Astrocyte (in vitro differentiated cells and primary cell): ENCODE data around the gene VPS41. TPM values are rescaled to one million over a fixed set of nuclear protein-coding genes. Genes with fewer than 3 reads are reported as not detected.

Source experiments
- DNase-seq: peaks from one replicate; pipeline ENCODE4 v3.0.0-alpha.2; 2010; ENCODE audit warnings: low read depth
- FAIRE-seq: peaks from 2 replicates; lab custom pipeline; 2011; peaks lifted over from hg19 to GRCh38; lab: Jason Lieb, UNC
- H2AFZ ChIP-seq: 2 replicates; pipeline ENCODE4 v1.6.0; 2012; ENCODE audit warnings: low read depth, low read length, inconsistent platforms
- H3K27ac ChIP-seq: 2 replicates; pipeline ENCODE4 v1.5.1; 2011; ENCODE audit warnings: low read depth, low read length, inconsistent platforms
- H3K27me3 ChIP-seq: 2 replicates; pipeline ENCODE4 v1.6.0; 2011; ENCODE audit warnings: low read length, inconsistent platforms; ENCODE audit not compliant: insufficient read depth
- H3K36me3 ChIP-seq: 2 replicates; pipeline ENCODE4 v1.5.1; 2011; ENCODE audit warnings: low read length, inconsistent platforms; ENCODE audit not compliant: insufficient read depth
- H3K4me1 ChIP-seq: 2 replicates; pipeline ENCODE4 v1.5.1; 2011; ENCODE audit warnings: low read length, inconsistent platforms; ENCODE audit not compliant: insufficient read depth
- H3K4me2 ChIP-seq: 2 replicates; pipeline ENCODE4 v1.6.0; 2012; ENCODE audit warnings: low read length, inconsistent platforms
- H3K4me3 ChIP-seq: 2 replicates; pipeline ENCODE4 v1.5.1; 2011; ENCODE audit warnings: low read depth, mild to moderate bottlenecking, low read length, inconsistent platforms; ENCODE audit not compliant: insufficient read depth
- H3K79me2 ChIP-seq: 2 replicates; pipeline ENCODE4 v1.6.0; 2012; ENCODE audit warnings: mild to moderate bottlenecking, low read length, inconsistent platforms; ENCODE audit not compliant: insufficient read depth
- H3K9ac ChIP-seq: 2 replicates; pipeline ENCODE4 v1.6.0; 2012; ENCODE audit warnings: mild to moderate bottlenecking, low read length, inconsistent platforms
- H3K9me3 ChIP-seq: 2 replicates; pipeline ENCODE4 v1.5.1; 2012; ENCODE audit warnings: low read depth, mild to moderate bottlenecking, low read length, inconsistent platforms; ENCODE audit not compliant: insufficient read depth
- H4K20me1 ChIP-seq: 2 replicates; pipeline ENCODE4 v1.6.0; 2012; ENCODE audit warnings: low read length, inconsistent platforms; ENCODE audit not compliant: insufficient read depth
- H3K27ac Mint-ChIP-seq: one replicate; pipeline ENCODE4 v1.8.0; 2021; ENCODE audit warnings: mild to moderate bottlenecking, mixed read lengths; ENCODE audit not compliant: unreplicated experiment
- H3K27me3 Mint-ChIP-seq: one replicate; pipeline ENCODE4 v1.8.0; 2021; ENCODE audit warnings: low read depth, mixed read lengths; ENCODE audit not compliant: unreplicated experiment
- H3K36me3 Mint-ChIP-seq: one replicate; pipeline ENCODE4 v1.8.0; 2021; ENCODE audit warnings: low read depth, mixed read lengths; ENCODE audit not compliant: unreplicated experiment
- H3K4me1 Mint-ChIP-seq: one replicate; pipeline ENCODE4 v1.8.0; 2021; ENCODE audit warnings: low read depth, mixed read lengths; ENCODE audit not compliant: unreplicated experiment
- H3K4me3 Mint-ChIP-seq: one replicate; pipeline ENCODE4 v1.8.0; 2021; ENCODE audit warnings: mild to moderate bottlenecking, moderate library complexity, mixed read lengths; ENCODE audit not compliant: unreplicated experiment
- H3K9me3 Mint-ChIP-seq: one replicate; pipeline ENCODE4 v1.8.0; 2021; ENCODE audit warnings: mild to moderate bottlenecking, mixed read lengths; ENCODE audit not compliant: unreplicated experiment
- CTCF ChIP-seq: IDR thresholded peaks from 2 replicates; pipeline ENCODE4 v1.5.1; 2011; ENCODE audit warnings: low read depth, mild to moderate bottlenecking, inconsistent platforms, low read length, moderate library complexity; ENCODE audit not compliant: insufficient read depth
- EZH2 ChIP-seq: IDR thresholded peaks from 2 replicates; pipeline ENCODE4 v1.6.1; 2012; ENCODE audit warnings: mild to moderate bottlenecking, low read length, inconsistent platforms; ENCODE audit not compliant: insufficient read depth
- total RNA-seq: library from RNA; stranded (reverse); gene quantifications from 2 replicates; pipeline ENCODE4 v1.2.1, GENCODE V29; 2021

Gene VPS41
- total RNA-seq, 1 donor from 2014 or later, result 93.6 TPM

GRCh38 chr7:38838725-38839385, 70.1 kb downstream of the VPS41 start:
- Mint-ChIP-seq H3K27me3 (no peaks in the 10 kb centered on the region), H3K36me3 (no peaks in the 10 kb centered on the region), H3K4me3 (no peak overlapping the region), H3K27ac (no peak overlapping the region), H3K9me3 (no peaks in the 10 kb centered on the region), H3K4me1 (peaks cover 13% of the 10 kb centered on the region)
- Histone ChIP-seq H2AFZ (no peak overlapping the region), H3K9ac (no peak overlapping the region), H3K4me2 (no peak overlapping the region), H3K36me3 (no peaks in the 10 kb centered on the region), H3K4me3 (no peak overlapping the region), H3K9me3 (no peaks in the 10 kb centered on the region), H3K27ac (no peak overlapping the region), H3K4me1 (peaks cover 7% of the 10 kb centered on the region), H3K79me2 (no peaks in the 10 kb centered on the region), H3K27me3 (no peaks in the 10 kb centered on the region), H4K20me1 (peaks cover 5% of the 10 kb centered on the region)
- no peak for TF ChIP-seq EZH2
- TF ChIP-seq CTCF, result no peak
- FAIRE-seq (no peak), DNase-seq (no peak)

DNA sequence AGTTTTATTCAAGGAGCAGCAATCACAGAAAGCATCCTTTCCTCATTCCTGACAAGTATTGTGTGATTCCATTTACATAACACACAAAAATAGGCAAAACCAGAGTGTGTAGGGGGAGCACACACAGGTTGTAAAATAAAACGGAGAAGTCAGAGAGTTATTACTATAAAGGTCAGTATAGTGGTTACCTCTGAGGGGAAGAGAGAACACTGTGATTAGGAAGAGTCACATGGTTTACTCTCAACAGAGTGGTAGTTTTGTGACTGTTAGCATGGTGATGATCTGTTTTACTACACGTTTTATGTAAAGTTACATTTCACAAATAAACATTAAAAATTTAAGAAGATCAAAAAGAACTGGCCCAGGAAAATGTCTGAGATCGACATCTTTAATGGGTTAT, 74.6 kb downstream of the VPS41 start:
- Mint-ChIP-seq H3K4me1 (peaks cover 8% of the 10 kb centered on the region), H3K36me3 (no peaks in the 10 kb centered on the region), H3K27me3 (no peaks in the 10 kb centered on the region), H3K27ac (no peak overlapping the region), H3K4me3 (no peak overlapping the region), H3K9me3 (no peaks in the 10 kb centered on the region)
- no peak overlapping the region for H3K27ac ChIP-seq
- H3K4me3 ChIP-seq, result no peak overlapping the region
- TF ChIP-seq CTCF (no peak), EZH2 (no peak)
- DNase-seq (no peak), FAIRE-seq (no peak)
- H3K27me3 ChIP-seq, result no peaks in the 10 kb centered on the region
- no peaks in the 10 kb centered on the region for H3K9me3 ChIP-seq
- no peaks in the 10 kb centered on the region for H4K20me1 ChIP-seq
- no peaks in the 10 kb centered on the region for H3K36me3 ChIP-seq
- H3K9ac ChIP-seq, result no peak overlapping the region
- H3K4me1 ChIP-seq, result no peaks in the 10 kb centered on the region
- no peak overlapping the region for H3K4me2 ChIP-seq
- H2AFZ ChIP-seq, result no peak overlapping the region
- no peaks in the 10 kb centered on the region for H3K79me2 ChIP-seq

- H3K9ac ChIP-seq, result no peak overlapping the region
- H3K36me3 Mint-ChIP-seq, result no peaks in the 10 kb centered on the region
- H3K36me3 ChIP-seq, result no peaks in the 10 kb centered on the region
- no peak overlapping the region for H3K4me2 ChIP-seq
- no peaks in the 10 kb centered on the region for H4K20me1 ChIP-seq
- TF ChIP-seq EZH2 (no peak), CTCF (no peak)
- no peak for DNase-seq
- H3K4me1 ChIP-seq, result no peaks in the 10 kb centered on the region
- H3K27me3 Mint-ChIP-seq, result no peaks in the 10 kb centered on the region
- no peaks in the 10 kb centered on the region for H3K9me3 ChIP-seq
- no peak overlapping the region for H3K27ac ChIP-seq
- H3K4me3 ChIP-seq, result no peak overlapping the region
- H3K27me3 ChIP-seq, result no peaks in the 10 kb centered on the region
- no peak overlapping the region for H3K4me3 Mint-ChIP-seq
- H3K4me1 Mint-ChIP-seq, result peaks cover 8% of the 10 kb centered on the region
- H3K79me2 ChIP-seq, result no peaks in the 10 kb centered on the region
- no peaks in the 10 kb centered on the region for H3K9me3 Mint-ChIP-seq
- peak overlapping the region; percentile 4 for H3K27ac Mint-ChIP-seq
- no peak overlapping the region for H2AFZ ChIP-seq
- FAIRE-seq, result no peak
Observed at GRCh38 chr7:38833329-38833728, 75.7 kb downstream of the VPS41 start.
